ENCODE data around the gene GRIK1. TPM values are rescaled to one million over a fixed set of nuclear protein-coding genes. Genes with fewer than 3 reads are reported as not detected.

The GRIK1 gene
- total RNA-seq, 2 donors from 2014 or later = not detected

- Histone ChIP-seq H3K4me1 (ENCODE audit: control insufficient read depth, insufficient read depth, low read length) (peaks cover 12% of the 10 kb centered on the region), H3K9ac (ENCODE audit: extremely low read depth, low read length, poor library complexity, severe bottlenecking) (no peak overlapping the region), H3K27me3 (ENCODE audit: control insufficient read depth, insufficient read depth, low read length, poor library complexity, severe bottlenecking) (no peaks in the 10 kb centered on the region), H3K9me3 (ENCODE audit: control insufficient read depth, low read length) (no peaks in the 10 kb centered on the region), H3K36me3 (ENCODE audit: control insufficient read depth, insufficient read depth, low read length) (no peaks in the 10 kb centered on the region), H3K27ac (ENCODE audit: low read depth, low read length) (no peak overlapping the region), H3K4me3 (ENCODE audit: low read length) (no peak overlapping the region)
- no peak overlapping the region for H3K4me3 Mint-ChIP-seq
- DNase-seq = no peak
- TF ChIP-seq, protein P1, sequence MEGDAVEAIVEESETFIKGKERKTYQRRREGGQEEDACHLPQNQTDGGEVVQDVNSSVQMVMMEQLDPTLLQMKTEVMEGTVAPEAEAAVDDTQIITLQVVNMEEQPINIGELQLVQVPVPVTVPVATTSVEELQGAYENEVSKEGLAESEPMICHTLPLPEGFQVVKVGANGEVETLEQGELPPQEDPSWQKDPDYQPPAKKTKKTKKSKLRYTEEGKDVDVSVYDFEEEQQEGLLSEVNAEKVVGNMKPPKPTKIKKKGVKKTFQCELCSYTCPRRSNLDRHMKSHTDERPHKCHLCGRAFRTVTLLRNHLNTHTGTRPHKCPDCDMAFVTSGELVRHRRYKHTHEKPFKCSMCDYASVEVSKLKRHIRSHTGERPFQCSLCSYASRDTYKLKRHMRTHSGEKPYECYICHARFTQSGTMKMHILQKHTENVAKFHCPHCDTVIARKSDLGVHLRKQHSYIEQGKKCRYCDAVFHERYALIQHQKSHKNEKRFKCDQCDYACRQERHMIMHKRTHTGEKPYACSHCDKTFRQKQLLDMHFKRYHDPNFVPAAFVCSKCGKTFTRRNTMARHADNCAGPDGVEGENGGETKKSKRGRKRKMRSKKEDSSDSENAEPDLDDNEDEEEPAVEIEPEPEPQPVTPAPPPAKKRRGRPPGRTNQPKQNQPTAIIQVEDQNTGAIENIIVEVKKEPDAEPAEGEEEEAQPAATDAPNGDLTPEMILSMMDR (conservative IDR thresholded peaks at IDR 0.05) = no peak
- WGBS, 2 experiments (ENCODE audit: insufficient coverage in 1 of 2, insufficient read length in 1 of 2) = 90 to 95% methylated on average over 6 of the region's 6 CpGs
- no peaks in the 10 kb centered on the region for H3K27me3 Mint-ChIP-seq (ENCODE audit: insufficient read depth)
- H3K4me1 Mint-ChIP-seq = peaks cover 20% of the 10 kb centered on the region
- no peak overlapping the region for H3K27ac Mint-ChIP-seq
- no peaks in the 10 kb centered on the region for H3K36me3 Mint-ChIP-seq (ENCODE audit: low read depth)
- H3K9me3 Mint-ChIP-seq = no peaks in the 10 kb centered on the region
Measured at GRCh38 chr21:29689753-29690152, 250.0 kb downstream of the GRIK1 start.

DNA sequence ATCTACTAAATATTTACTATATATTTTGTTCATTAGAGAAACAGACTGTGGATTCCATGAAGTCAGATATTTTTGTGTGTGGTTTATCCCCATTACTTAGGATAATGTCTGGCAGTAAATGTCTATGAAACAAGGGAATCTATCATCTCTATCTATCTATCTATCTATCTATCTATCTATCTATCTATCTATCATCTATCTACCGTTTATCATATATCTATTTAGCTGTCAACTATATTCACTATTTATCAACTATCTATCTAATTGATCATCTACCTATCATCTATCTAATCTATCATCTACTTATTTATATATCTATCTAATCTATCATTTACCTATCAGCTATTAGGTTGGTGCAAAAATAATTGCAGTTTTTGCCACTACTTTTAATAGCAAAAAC lies 255.7 kb downstream of the GRIK1 start:
- Mint-ChIP-seq H3K27me3 (ENCODE audit: insufficient read depth) (no peaks in the 10 kb centered on the region), H3K4me3 (no peak overlapping the region), H3K4me1 (peaks cover 19% of the 10 kb centered on the region), H3K9me3 (peaks cover 2% of the 10 kb centered on the region), H3K36me3 (ENCODE audit: low read depth) (no peaks in the 10 kb centered on the region), H3K27ac (no peak overlapping the region)
- no peaks in the 10 kb centered on the region for H3K27me3 ChIP-seq (ENCODE audit: control insufficient read depth, insufficient read depth, low read length, poor library complexity, severe bottlenecking)
- no peak for DNase-seq
- H3K9ac ChIP-seq (ENCODE audit: extremely low read depth, low read length, poor library complexity, severe bottlenecking) = no peak overlapping the region
- H3K27ac ChIP-seq (ENCODE audit: low read depth, low read length) = no peak overlapping the region
- H3K36me3 ChIP-seq (ENCODE audit: control insufficient read depth, insufficient read depth, low read length) = no peaks in the 10 kb centered on the region
- peaks cover 8% of the 10 kb centered on the region for H3K9me3 ChIP-seq (ENCODE audit: control insufficient read depth, low read length)
- H3K4me1 ChIP-seq (ENCODE audit: control insufficient read depth, insufficient read depth, low read length) = peaks cover 12% of the 10 kb centered on the region
- H3K4me3 ChIP-seq (ENCODE audit: low read length) = no peak overlapping the region
- TF ChIP-seq, protein P1 (conservative IDR thresholded peaks at IDR 0.05) = no peak
- WGBS, 2 experiments (ENCODE audit: insufficient coverage in 1 of 2, insufficient read length in 1 of 2) = 88 to 96% methylated on average over 1 of the region's 1 CpG

DNA sequence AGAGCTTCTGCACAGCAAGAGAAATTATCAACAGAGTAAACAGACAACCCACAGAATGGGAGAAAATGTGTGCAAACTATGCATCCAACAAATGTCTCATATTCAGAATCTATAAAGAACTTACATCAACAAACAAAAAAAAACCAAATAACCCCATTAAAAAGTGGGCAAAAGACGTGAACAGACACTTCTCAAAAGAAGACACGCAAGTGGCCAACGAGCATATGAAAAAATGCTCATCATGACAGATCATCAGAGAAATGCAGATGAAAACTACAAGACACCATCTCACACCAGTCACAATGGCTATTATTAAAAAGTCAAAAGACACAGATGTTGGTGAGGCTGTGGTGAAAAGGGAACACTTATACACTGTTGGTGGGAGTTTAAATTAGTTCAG lies 257.0 kb downstream of the GRIK1 start:
- no peak overlapping the region for H3K4me3 ChIP-seq (ENCODE audit: low read length)
- no peaks in the 10 kb centered on the region for H3K36me3 ChIP-seq (ENCODE audit: control insufficient read depth, insufficient read depth, low read length)
- H3K9me3 ChIP-seq (ENCODE audit: control insufficient read depth, low read length) = peaks cover 8% of the 10 kb centered on the region
- H3K4me1 Mint-ChIP-seq = peaks cover 19% of the 10 kb centered on the region
- H3K27ac Mint-ChIP-seq = no peak overlapping the region
- no peak overlapping the region for H3K9ac ChIP-seq (ENCODE audit: extremely low read depth, low read length, poor library complexity, severe bottlenecking)
- H3K27me3 ChIP-seq (ENCODE audit: control insufficient read depth, insufficient read depth, low read length, poor library complexity, severe bottlenecking) = no peaks in the 10 kb centered on the region
- peaks cover 2% of the 10 kb centered on the region for H3K9me3 Mint-ChIP-seq
- no peak overlapping the region for H3K27ac ChIP-seq (ENCODE audit: low read depth, low read length)
- H3K27me3 Mint-ChIP-seq (ENCODE audit: insufficient read depth) = no peaks in the 10 kb centered on the region
- no peak overlapping the region for H3K4me3 Mint-ChIP-seq
- no peak for DNase-seq
- TF ChIP-seq, protein P1 (conservative IDR thresholded peaks at IDR 0.05) = no peak
- 95 to 100% methylated on average over 3 of the region's 3 CpGs for WGBS, 2 experiments (ENCODE audit: insufficient coverage in 1 of 2, insufficient read length in 1 of 2)
- peaks cover 12% of the 10 kb centered on the region for H3K4me1 ChIP-seq (ENCODE audit: control insufficient read depth, insufficient read depth, low read length)
- no peaks in the 10 kb centered on the region for H3K36me3 Mint-ChIP-seq (ENCODE audit: low read depth)
